ENCODE measurements around the gene ACY1. TPM values are rescaled to one million over a fixed set of nuclear protein-coding genes. Genes with fewer than 3 reads are reported as not detected.
A peak's percentile ranks its signal among the peaks of the same experiment; 100 is the strongest.

The ACY1 gene
- total RNA-seq, 3 donors from 2014 or later, result 40.0 to 49.2 (median 46.4) TPM

- no peak for DNase-seq (ENCODE audit: low spot score in 2 of 2)
- Histone ChIP-seq H3K36me3 (no peaks in the 10 kb centered on the region), H3K4me1 (peaks cover 5 to 12% of the 10 kb centered on the region in 2 donors), H3K27me3 (no peaks in the 10 kb centered on the region), H3K4me3 (no peak overlapping the region), H3K9me3 (no peaks in the 10 kb centered on the region), H3K27ac (peak overlapping the region; percentile 91 to 93)
- TF ChIP-seq CTCF (IDR thresholded peaks at IDR 0.05) (no peak), POLR2AphosphoS5 (IDR thresholded peaks at IDR 0.05) (no peak), POLR2A (IDR thresholded peaks at IDR 0.05) (no peak)
- intact Hi-C loops (cut with DNase I; ENCODE audit: low total_unique reads), result no loop called here
These were observed 54.9 kb downstream of the ACY1 start for GRCh38 chr3:52038227-52038626.

Other genes starting within 250 kb of the ACY1 start
- not detected for gene IQCF6, start 204.3 kb upstream of the ACY1 start, total RNA-seq
- gene IQCF2, start 121.9 kb upstream of the ACY1 start, total RNA-seq, result not detected
- gene IQCF5, start 107.9 kb upstream of the ACY1 start, total RNA-seq, result not detected
- gene IQCF1, start 80.2 kb upstream of the ACY1 start, total RNA-seq, result not detected
- 10 to 100 TPM; 23.1 to 24.6 (median 23.8) TPM for gene RRP9, start 41.6 kb upstream of the ACY1 start, total RNA-seq
- 10 to 100 TPM; 21.4 to 33.6 (median 31.8) TPM for gene PARP3, start 41.2 kb upstream of the ACY1 start, total RNA-seq
- under 1 TPM in 1 of 3 donors, not detected in 2; 0.16 TPM for gene GPR62, start 28.2 kb upstream of the ACY1 start, total RNA-seq
- gene PCBP4, start 16.1 kb upstream of the ACY1 start, total RNA-seq, result 10 to 100 TPM; 36.2 to 51.8 (median 51.2) TPM
- 100 to 1,000 TPM in 1 of 3 donors, 10 to 100 TPM in 2; 62.3 to 122 (median 74.3) TPM for gene ABHD14B, start 9.5 kb upstream of the ACY1 start, total RNA-seq
- 10 to 100 TPM; 16.1 to 32.6 (median 17.1) TPM for gene ABHD14A, start 8.5 kb upstream of the ACY1 start, total RNA-seq
- gene RPL29, start 12.4 kb downstream of the ACY1 start, total RNA-seq, result 1,000 to 10,000 TPM; 1,890 to 2,530 (median 2,229) TPM
- 10 to 100 TPM in 1 of 3 donors, 1 to 10 TPM in 2; 7.0 to 11.1 (median 8.6) TPM for gene DUSP7, start 73.0 kb downstream of the ACY1 start, total RNA-seq
- gene POC1A, start 170.9 kb downstream of the ACY1 start, total RNA-seq, result 1 to 10 TPM; 1.9 to 2.7 (median 2.6) TPM
- 10 to 100 TPM; 25.9 to 34.7 (median 33.3) TPM for gene ALAS1, start 214.6 kb downstream of the ACY1 start, total RNA-seq
- gene TLR9, start 242.1 kb downstream of the ACY1 start, total RNA-seq, result under 1 TPM in 1 of 3 donors, not detected in 2; 0.29 TPM

Data from breast epithelium (tissue), 4 donors.